Stomach (tissue), 9 donors: Measurements from ENCODE around the gene RSRC1. TPM values are rescaled to one million over a fixed set of nuclear protein-coding genes. Genes with fewer than 3 reads are reported as not detected.
"Not testable (repeated sequence)": the region's sequence is repeated elsewhere in the genome, so short reads cannot be mapped to it uniquely, and the experiment has no call there.

Experiments used
- DNase-seq, 2 donors: peaks; one replicate each; pipeline versions ENCODE4 v3.0.0 to v3.0.0-alpha.2; 2013 to 2019
- H3K27ac ChIP-seq, 5 donors: fragments of 200-600 bp in 4 of 5; sonication (generic) in 4 of 5; one replicate each; pipeline ENCODE4 v1.5.1; 2013 to 2019; ENCODE audit warnings: mild to moderate bottlenecking in 1 of 5, moderate library complexity in 1 of 5
- H3K27me3 ChIP-seq, 3 donors: fragments of 200-600 bp; sonication (generic); one replicate each; pipeline ENCODE4 v1.5.1; 2017 to 2019; ENCODE audit warnings: mixed run types in 1 of 3
- H3K36me3 ChIP-seq, 4 donors: fragments of 200-600 bp; sonication (generic); 1 replicate in 3 of 4; 2 replicates in 1 of 4; pipeline ENCODE4 v1.5.1; 2016 to 2019
- H3K4me1 ChIP-seq, 4 donors: fragments of 200-600 bp; sonication (generic); one replicate each; pipeline ENCODE4 v1.5.1; 2016 to 2019
- H3K4me3 ChIP-seq, 4 donors: fragments of 200-600 bp; sonication (generic) in 3 of 4; one replicate each; pipeline ENCODE4 v1.5.1; 2016 to 2019; ENCODE audit warnings: mild to moderate bottlenecking in 1 of 4
- H3K9me3 ChIP-seq, 4 donors: fragments of 200-600 bp; sonication (generic); one replicate each; pipeline ENCODE4 v1.5.1; 2016 to 2019
- CTCF ChIP-seq, 7 experiments: fragments of 450-650 bp in 4 of 7; fragments of 200-600 bp in 3 of 7; sonication (generic) in 3 of 7; IDR thresholded peaks; one replicate each; pipeline ENCODE4 v1.5.1; 2016 to 2019; ENCODE audit warnings: antibody characterized with exemption in 7 of 7, control low read depth in 2 of 7, mild to moderate bottlenecking in 1 of 7
- EP300 ChIP-seq: sonication (generic); formaldehyde crosslinking; IDR thresholded peaks from one replicate; pipeline ENCODE4 v1.6.1; 2017; ENCODE audit warnings: antibody characterized with exemption
- POLR2A ChIP-seq, 4 donors: fragments of 450-650 bp; IDR thresholded peaks; one replicate each; pipeline ENCODE4 v1.6.1; 2016; ENCODE audit warnings: antibody characterized with exemption in 4 of 4, control low read depth in 2 of 4, mild to moderate bottlenecking in 1 of 4, moderate library complexity in 1 of 4
- POLR2AphosphoS5 ChIP-seq, 3 donors: sonication (generic); formaldehyde crosslinking; IDR thresholded peaks; one replicate each; pipeline ENCODE4 v1.6.1; 2016; ENCODE audit warnings: antibody characterized with exemption in 3 of 3
- WGBS, 5 donors: extraction: QIAGEN DNeasy Blood & Tissue Kit in 3 of 5; methylation state at CpG; one replicate each; pipeline versions ENCODE4 v1.1.5 to v1.1.7; 2013 to 2018; 5-methylcytosine and 5-hydroxymethylcytosine counted together
- intact Hi-C: fragments of 100-400 bp; cut with DNase I; formaldehyde crosslinking; loops from one replicate; pipeline ENCODE4 v1.15.1; 2023; ENCODE audit warnings: low total_unique reads
- polyA plus RNA-seq, 3 donors: library from polyadenylated mRNA; stranded (reverse); fragments of 200-250 nt; gene quantifications; one replicate each; pipeline ENCODE4 v1.2.3, GENCODE V29; 2013
- total RNA-seq, 5 donors: library from RNA; depleted of rRNA; stranded (reverse); fragments of >200 nt; gene quantifications; one replicate each; pipeline versions ENCODE4 v1.1.0 to v1.2.3, GENCODE V29; 2014 to 2016
- donor health status: healthy with polysubstance abuse.
- donor health status: Bipolar disorder and iron deficiency.
- donor health status: healthy.

The RSRC1 gene
- total and polyA plus RNA-seq, 8 donors, result 1.7 to 502 (median 12.0) TPM

- Histone ChIP-seq H3K9me3 (peaks cover 0 to 4% (median 0%) of the 10 kb centered on the region in 4 donors), H3K4me1 (no peaks in the 10 kb centered on the region), H3K36me3 (peaks cover 0 to 44% (median 41%) of the 10 kb centered on the region in 4 donors), H3K27me3 (no peaks in the 10 kb centered on the region), H3K27ac (no peak overlapping the region), H3K4me3 (no peak overlapping the region)
- intact Hi-C loops, result no loop called here
- TF ChIP-seq POLR2AphosphoS5 (IDR thresholded peaks at IDR 0.05) (no peak), EP300 (no peak), CTCF (IDR thresholded peaks at IDR 0.05) (no peak), POLR2A (IDR thresholded peaks at IDR 0.05) (no peak)
- DNase-seq, result no peak
Measured at GRCh38 chr3:158121295-158121694, 11.4 kb downstream of the RSRC1 start.

GRCh38 chr3:158122721-158123120 is 12.8 kb downstream of the RSRC1 start:
- intact Hi-C loops, H3K4me1 ChIP-seq, H3K9me3 ChIP-seq, DNase-seq, H3K4me3 ChIP-seq, H3K27me3 ChIP-seq, H3K27ac ChIP-seq: not testable (repeated sequence)
- H3K36me3 ChIP-seq, result peaks cover 0 to 58% (median 54%) of the 10 kb centered on the region in 4 donors
- 79 to 96% (median 82%) methylated on average over 5 of the region's 5 CpGs for WGBS, 5 donors

GRCh38 chr3:158127250-158128219 is 17.6 kb downstream of the RSRC1 start:
- DNase-seq, result no peak
- no peaks in the 10 kb centered on the region for H3K27me3 ChIP-seq
- no peak overlapping the region for H3K4me3 ChIP-seq
- H3K9me3 ChIP-seq, result peaks cover 0 to 7% (median 2%) of the 10 kb centered on the region in 4 donors
- no peak overlapping the region for H3K27ac ChIP-seq
- no peaks in the 10 kb centered on the region for H3K4me1 ChIP-seq
- TF ChIP-seq CTCF (IDR thresholded peaks at IDR 0.05) (no peak), POLR2AphosphoS5 (IDR thresholded peaks at IDR 0.05) (no peak), POLR2A (IDR thresholded peaks at IDR 0.05) (no peak), EP300 (no peak)
- intact Hi-C loops, result no loop called here
- peaks cover 0 to 81% (median 71%) of the 10 kb centered on the region in 4 donors for H3K36me3 ChIP-seq
- 85 to 94% (median 92%) methylated on average over 3 of the region's 3 CpGs for WGBS, 5 donors

GRCh38 chr3:158128755-158129154 is 18.9 kb downstream of the RSRC1 start:
- H3K4me3 ChIP-seq, result no peak overlapping the region
- 79 to 95% (median 84%) methylated on average over 6 of the region's 6 CpGs for WGBS, 5 donors
- peaks cover 0 to 69% (median 59%) of the 10 kb centered on the region in 4 donors for H3K36me3 ChIP-seq
- no peak overlapping the region for H3K27ac ChIP-seq
- H3K4me1 ChIP-seq, result no peaks in the 10 kb centered on the region
- intact Hi-C loops, result no loop called here
- no peak for TF ChIP-seq POLR2A (IDR thresholded peaks at IDR 0.05)
- no peak for TF ChIP-seq EP300
- no peak for TF ChIP-seq CTCF (IDR thresholded peaks at IDR 0.05)
- no peak for TF ChIP-seq POLR2AphosphoS5 (IDR thresholded peaks at IDR 0.05)
- peaks cover 0 to 7% (median 1%) of the 10 kb centered on the region in 4 donors for H3K9me3 ChIP-seq
- no peaks in the 10 kb centered on the region for H3K27me3 ChIP-seq
- DNase-seq, result no peak

GRCh38 chr3:158134363-158134762 is 24.5 kb downstream of the RSRC1 start:
- no peaks in the 10 kb centered on the region for H3K4me1 ChIP-seq
- no peak for TF ChIP-seq EP300
- no peak for TF ChIP-seq POLR2AphosphoS5 (IDR thresholded peaks at IDR 0.05)
- no peak for TF ChIP-seq POLR2A (IDR thresholded peaks at IDR 0.05)
- no peak for TF ChIP-seq CTCF (IDR thresholded peaks at IDR 0.05)
- H3K36me3 ChIP-seq, result peaks cover 0 to 29% (median 23%) of the 10 kb centered on the region in 4 donors
- no peak overlapping the region for H3K4me3 ChIP-seq
- no peaks in the 10 kb centered on the region for H3K9me3 ChIP-seq
- H3K27me3 ChIP-seq, result no peaks in the 10 kb centered on the region
- no peak for DNase-seq
- 93 to 98% (median 95%) methylated on average over 2 of the region's 2 CpGs for WGBS, 5 donors
- H3K27ac ChIP-seq, result no peak overlapping the region
- intact Hi-C loops, result no loop called here
